Thoracic aorta (tissue), 2 donors: ENCODE measurements around the gene AMMECR1. TPM values are rescaled to one million over a fixed set of nuclear protein-coding genes. Genes with fewer than 3 reads are reported as not detected.
A peak's percentile ranks its signal among the peaks of the same experiment; 100 is the strongest.

Source experiments
- ATAC-seq: fragments of 150-250 bp; one replicate; pipeline ENCODE4 v1.8.0; 2017; ENCODE audit warnings: low read depth; ENCODE audit not compliant: insufficient number of reproducible peaks, low FRiP score
- DNase-seq: peaks from one replicate; pipeline ENCODE4 v3.0.0-alpha.2; 2020; ENCODE audit warnings: low spot score
- H3K27ac ChIP-seq, 2 donors: fragments of 200-600 bp; sonication (generic); 1 replicate in 1 of 2; 2 replicates in 1 of 2; pipeline ENCODE4 v1.5.1; 2016; ENCODE audit warnings: mild to moderate bottlenecking in 2 of 2, moderate library complexity in 2 of 2
- H3K27me3 ChIP-seq: fragments of 200-600 bp; sonication (generic); replicated peaks from 2 replicates; pipeline ENCODE4 v1.6.0; 2016; ENCODE audit warnings: mild to moderate bottlenecking; ENCODE audit not compliant: insufficient read depth
- H3K36me3 ChIP-seq: fragments of 200-600 bp; sonication (generic); one replicate; pipeline ENCODE4 v1.5.1; 2016
- H3K4me1 ChIP-seq, 2 donors: fragments of 200-600 bp; sonication (generic); 1 replicate in 1 of 2; 2 replicates in 1 of 2; pipeline versions ENCODE4 v1.5.1 to v1.6.0; 2016; ENCODE audit warnings: low read depth in 2 of 2, mild to moderate bottlenecking in 1 of 2; ENCODE audit not compliant: control insufficient read depth in 1 of 2
- H3K4me3 ChIP-seq: fragments of 200-600 bp; sonication (generic); 2 replicates; pipeline ENCODE4 v1.5.1; 2016; ENCODE audit warnings: mild to moderate bottlenecking
- H3K9me3 ChIP-seq: fragments of 200-600 bp; sonication (generic); 2 replicates; pipeline ENCODE4 v1.5.1; 2016
- total RNA-seq, 2 donors: library from RNA; depleted of rRNA; stranded (reverse); fragments of >200 nt; gene quantifications; one replicate each; pipeline versions ENCODE4 v1.1.0 to v1.2.3, GENCODE V29; 2016
- TF ChIP-seq, protein P1 (sequence below): fragments of 200-600 bp; sonication (generic); IDR thresholded peaks from one replicate; pipeline ENCODE4 v1.5.1; 2019; ENCODE audit warnings: antibody characterized with exemption

Gene AMMECR1
- total RNA-seq, 2 donors from 2014 or later: 3.0 to 8.5 TPM

GRCh38 chrX:110175146-110175545, 142.7 kb downstream of the AMMECR1 start:
- Histone ChIP-seq H3K4me1 (peaks cover 0 to 6% of the 10 kb centered on the region in 2 donors), H3K36me3 (no peaks in the 10 kb centered on the region), H3K27me3 (no peaks in the 10 kb centered on the region), H3K9me3 (no peaks in the 10 kb centered on the region), H3K4me3 (no peak overlapping the region), H3K27ac (no peak overlapping the region)
- ATAC-seq (no peak), DNase-seq (no peak)
- TF ChIP-seq, protein P1, sequence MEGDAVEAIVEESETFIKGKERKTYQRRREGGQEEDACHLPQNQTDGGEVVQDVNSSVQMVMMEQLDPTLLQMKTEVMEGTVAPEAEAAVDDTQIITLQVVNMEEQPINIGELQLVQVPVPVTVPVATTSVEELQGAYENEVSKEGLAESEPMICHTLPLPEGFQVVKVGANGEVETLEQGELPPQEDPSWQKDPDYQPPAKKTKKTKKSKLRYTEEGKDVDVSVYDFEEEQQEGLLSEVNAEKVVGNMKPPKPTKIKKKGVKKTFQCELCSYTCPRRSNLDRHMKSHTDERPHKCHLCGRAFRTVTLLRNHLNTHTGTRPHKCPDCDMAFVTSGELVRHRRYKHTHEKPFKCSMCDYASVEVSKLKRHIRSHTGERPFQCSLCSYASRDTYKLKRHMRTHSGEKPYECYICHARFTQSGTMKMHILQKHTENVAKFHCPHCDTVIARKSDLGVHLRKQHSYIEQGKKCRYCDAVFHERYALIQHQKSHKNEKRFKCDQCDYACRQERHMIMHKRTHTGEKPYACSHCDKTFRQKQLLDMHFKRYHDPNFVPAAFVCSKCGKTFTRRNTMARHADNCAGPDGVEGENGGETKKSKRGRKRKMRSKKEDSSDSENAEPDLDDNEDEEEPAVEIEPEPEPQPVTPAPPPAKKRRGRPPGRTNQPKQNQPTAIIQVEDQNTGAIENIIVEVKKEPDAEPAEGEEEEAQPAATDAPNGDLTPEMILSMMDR: no peak

GRCh38 chrX:110173192-110174175, 144.4 kb downstream of the AMMECR1 start:
- Histone ChIP-seq H3K36me3 (no peaks in the 10 kb centered on the region), H3K9me3 (no peaks in the 10 kb centered on the region), H3K4me1 (peaks cover 0 to 6% of the 10 kb centered on the region in 2 donors), H3K27ac (peak overlapping the region; percentile 28 to 47), H3K4me3 (no peak overlapping the region), H3K27me3 (no peaks in the 10 kb centered on the region)
- ATAC-seq (no peak), DNase-seq (no peak)
- TF ChIP-seq, protein P1: no peak

DNA sequence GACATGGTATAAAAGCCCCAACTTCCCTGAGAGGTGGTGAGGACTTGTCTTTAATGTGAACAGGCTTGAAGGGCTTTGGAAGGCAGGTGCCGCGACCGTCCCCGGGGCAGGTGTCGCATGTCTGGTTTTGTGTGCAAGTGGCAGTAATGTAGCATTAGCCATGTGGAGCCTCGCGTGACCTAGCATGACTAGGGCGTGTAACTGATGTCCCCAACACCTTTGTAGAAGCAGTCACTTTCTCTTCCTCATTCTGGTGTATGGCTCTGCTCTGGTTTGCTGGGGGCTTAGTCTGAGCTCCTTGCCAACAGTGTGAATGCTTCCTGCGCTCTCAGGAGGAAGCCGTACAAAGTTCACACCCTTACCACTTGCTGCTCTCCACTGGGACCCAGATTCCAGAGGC, 145.7 kb downstream of the AMMECR1 start:
- TF ChIP-seq, protein P1: no peak
- ATAC-seq (no peak), DNase-seq (no peak)
- peaks cover 0 to 6% of the 10 kb centered on the region in 2 donors for H3K4me1 ChIP-seq
- no peaks in the 10 kb centered on the region for H3K36me3 ChIP-seq
- H3K9me3 ChIP-seq: no peaks in the 10 kb centered on the region
- H3K4me3 ChIP-seq: no peak overlapping the region
- no peaks in the 10 kb centered on the region for H3K27me3 ChIP-seq
- no peak overlapping the region for H3K27ac ChIP-seq

DNA sequence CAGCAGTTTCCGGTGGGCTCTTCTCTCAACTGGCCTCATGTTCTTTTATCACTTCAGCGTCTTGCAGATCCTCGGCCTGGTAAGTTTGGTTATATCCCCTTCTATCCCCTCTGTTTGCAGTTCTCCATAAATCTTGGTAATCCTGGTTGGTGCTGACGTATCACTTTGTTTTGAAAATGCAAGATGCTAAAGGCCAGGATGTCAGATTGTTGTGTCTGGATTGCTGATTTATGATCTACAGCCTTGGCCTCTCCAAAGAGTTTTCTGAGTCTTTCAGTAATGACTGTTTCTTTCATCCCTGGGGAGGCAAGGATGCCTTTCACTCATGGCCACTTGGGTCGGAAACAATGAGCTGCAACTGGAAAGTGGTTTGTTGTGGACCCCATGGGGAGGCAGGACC, 146.4 kb downstream of the AMMECR1 start:
- H3K36me3 ChIP-seq: no peaks in the 10 kb centered on the region
- H3K27ac ChIP-seq: no peak overlapping the region
- ATAC-seq (no peak), DNase-seq (no peak)
- H3K27me3 ChIP-seq: no peaks in the 10 kb centered on the region
- peaks cover 0 to 6% of the 10 kb centered on the region in 2 donors for H3K4me1 ChIP-seq
- TF ChIP-seq, protein P1: no peak
- H3K9me3 ChIP-seq: no peaks in the 10 kb centered on the region
- H3K4me3 ChIP-seq: no peak overlapping the region

DNA sequence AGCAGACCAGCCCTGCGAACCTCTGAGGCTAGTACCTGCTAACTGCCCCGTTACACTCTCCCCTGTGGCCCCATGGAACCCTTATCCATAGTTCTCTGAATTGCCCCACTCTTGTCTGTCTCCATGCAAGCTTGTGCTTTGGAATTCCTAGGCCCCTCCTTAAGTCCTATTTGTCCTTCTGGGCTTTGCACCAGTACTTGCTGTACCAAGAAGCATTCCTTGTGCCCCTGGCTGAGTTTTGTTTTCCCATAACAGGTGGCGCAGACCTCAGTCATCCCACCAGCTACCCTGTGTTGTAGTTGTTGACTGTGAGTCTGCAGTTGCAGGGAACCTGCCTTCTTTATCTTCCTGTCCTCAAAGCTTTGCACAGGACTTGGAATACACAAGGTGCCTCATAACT, 147.9 kb downstream of the AMMECR1 start:
- Histone ChIP-seq H3K36me3 (no peaks in the 10 kb centered on the region), H3K9me3 (no peaks in the 10 kb centered on the region), H3K27me3 (no peaks in the 10 kb centered on the region), H3K4me1 (peaks cover 0 to 6% of the 10 kb centered on the region in 2 donors), H3K27ac (no peak overlapping the region), H3K4me3 (no peak overlapping the region)
- ATAC-seq: no peak
- no peak for DNase-seq
- TF ChIP-seq, protein P1: no peak
